Panc1 (cell line): Measurements from ENCODE around the gene MORC4. TPM values are rescaled to one million over a fixed set of nuclear protein-coding genes. Genes with fewer than 3 reads are reported as not detected.

Source experiments
- ATAC-seq: fragments of 200-7000 bp; cut with Tn5 transposase; 2 replicates; pipeline ENCODE4 v1.9.1; 2020; ENCODE audit warnings: mild to moderate bottlenecking, moderate library complexity
- BruUV-seq: library from RNA; stranded (reverse); fragments of 400-500 nt; replicated peaks from 2 replicates; lab custom pipeline; 2021; lab: Mats Ljungman, UMichigan
- CTCF ChIA-PET: fragments of 300-600 bp; sonication (Branson Sonifier 250); formaldehyde crosslinking; loops from one replicate; lab custom pipeline; 2022; ENCODE audit warnings: antibody characterized with exemption; lab: Charles Lee
- POLR2A ChIA-PET: fragments of 300-600 bp; sonication (Branson Sonifier 250); formaldehyde crosslinking; loops from one replicate; lab custom pipeline; 2022; ENCODE audit warnings: antibody characterized with exemption; lab: Charles Lee
- DNase-seq: peaks from one replicate; pipeline ENCODE4 v3.0.0-alpha.2; 2010; ENCODE audit warnings: low read depth, low spot score
- H3K27ac ChIP-seq: 2 replicates; pipeline ENCODE4 v1.5.1; 2011; ENCODE audit warnings: mild to moderate bottlenecking, low read length, inconsistent platforms
- H3K27me3 ChIP-seq: fragments of 200-500 bp; sonication (Bioruptor generic); 2 replicates; pipeline ENCODE4 v1.6.0; 2014; ENCODE audit warnings: low read length, inconsistent platforms; ENCODE audit not compliant: control insufficient read depth, insufficient read depth
- H3K36me3 ChIP-seq: fragments of 200-500 bp; sonication (Bioruptor generic); 2 replicates; pipeline ENCODE4 v1.5.1; 2014; ENCODE audit warnings: inconsistent platforms, mild to moderate bottlenecking, low read length, moderate library complexity; ENCODE audit not compliant: control insufficient read depth, insufficient read depth
- H3K4me1 ChIP-seq: 2 replicates; pipeline ENCODE4 v1.5.1; 2011; ENCODE audit warnings: inconsistent platforms, mild to moderate bottlenecking, low read length, moderate library complexity; ENCODE audit not compliant: control insufficient read depth, insufficient read depth
- H3K4me3 ChIP-seq, 2 experiments: 2 replicates each; pipeline ENCODE4 v1.5.1; 2011 to 2012; ENCODE audit warnings: low read depth in 2 of 2, low read length in 2 of 2, mild to moderate bottlenecking in 2 of 2, inconsistent platforms in 1 of 2, moderate library complexity in 1 of 2
- H3K9me3 ChIP-seq: fragments of 200-500 bp; sonication (Bioruptor generic); 2 replicates; pipeline ENCODE4 v1.5.1; 2014; ENCODE audit warnings: low read depth, mild to moderate bottlenecking, inconsistent platforms, low read length, moderate library complexity; ENCODE audit not compliant: control insufficient read depth, insufficient read depth
- POLR2AphosphoS5 ChIP-seq: IDR thresholded peaks from 2 replicates; pipeline ENCODE4 v1.6.1; 2012; ENCODE audit warnings: mild to moderate bottlenecking, low read depth, low read length, moderate library complexity
- SIN3A ChIP-seq: IDR thresholded peaks from 2 replicates; pipeline ENCODE4 v1.6.1; 2012; ENCODE audit warnings: low read depth, mild to moderate bottlenecking, low read length, moderate library complexity, borderline replicate concordance; ENCODE audit not compliant: insufficient read depth
- TCF7L2 ChIP-seq: IDR thresholded peaks from 2 replicates; pipeline ENCODE4 v1.6.1; 2011; ENCODE audit warnings: mild to moderate bottlenecking, low read depth, low read length, inconsistent platforms
- in situ Hi-C: cut with HindIII; loops from 2 replicates; pipeline ENCODE4 v1.10.0; 2016; ENCODE audit warnings: low sequenced_read_pairs, low pct_unique_long_range_greater_than_20kb
- intact Hi-C: fragments of 100-400 bp; cut with micrococcal nuclease; formaldehyde crosslinking; loops from one replicate; pipeline ENCODE4 v1.10.0; 2022; ENCODE audit not compliant: unreplicated experiment
- total RNA-seq: library from RNA; stranded (reverse); gene quantifications from one replicate; pipeline ENCODE4 v1.2.1, GENCODE V29; 2021; ENCODE audit not compliant: unreplicated experiment
- TF ChIP-seq, protein P1 (sequence below), 2 experiments: IDR thresholded peaks; 2 replicates each; pipeline ENCODE4 v1.6.1; 2011 to 2012; ENCODE audit warnings: low read depth in 2 of 2, control low read depth in 1 of 2, low read length in 1 of 2, mild to moderate bottlenecking in 1 of 2, moderate library complexity in 1 of 2; ENCODE audit not compliant: insufficient read depth in 1 of 2
- TF ChIP-seq, protein P2 (sequence below): fragments of 450-650 bp; IDR thresholded peaks from 2 replicates; pipeline ENCODE4 v1.5.1; 2017; ENCODE audit warnings: mild to moderate bottlenecking

Gene MORC4
- total RNA-seq, 1 experiment from 2014 or later = 7.4 TPM

- ATAC-seq (no peak), DNase-seq (no peak)
- intact Hi-C loops (no loop called here), in situ Hi-C loops (no loop called here)
- CTCF ChIA-PET = no interaction called here
- Histone ChIP-seq H3K4me3 (no peak overlapping the region), H3K27me3 (no peaks in the 10 kb centered on the region), H3K27ac (no peak overlapping the region), H3K36me3 (no peaks in the 10 kb centered on the region), H3K9me3 (no peaks in the 10 kb centered on the region), H3K4me1 (peaks cover 19% of the 10 kb centered on the region)
- TF ChIP-seq, protein P1, sequence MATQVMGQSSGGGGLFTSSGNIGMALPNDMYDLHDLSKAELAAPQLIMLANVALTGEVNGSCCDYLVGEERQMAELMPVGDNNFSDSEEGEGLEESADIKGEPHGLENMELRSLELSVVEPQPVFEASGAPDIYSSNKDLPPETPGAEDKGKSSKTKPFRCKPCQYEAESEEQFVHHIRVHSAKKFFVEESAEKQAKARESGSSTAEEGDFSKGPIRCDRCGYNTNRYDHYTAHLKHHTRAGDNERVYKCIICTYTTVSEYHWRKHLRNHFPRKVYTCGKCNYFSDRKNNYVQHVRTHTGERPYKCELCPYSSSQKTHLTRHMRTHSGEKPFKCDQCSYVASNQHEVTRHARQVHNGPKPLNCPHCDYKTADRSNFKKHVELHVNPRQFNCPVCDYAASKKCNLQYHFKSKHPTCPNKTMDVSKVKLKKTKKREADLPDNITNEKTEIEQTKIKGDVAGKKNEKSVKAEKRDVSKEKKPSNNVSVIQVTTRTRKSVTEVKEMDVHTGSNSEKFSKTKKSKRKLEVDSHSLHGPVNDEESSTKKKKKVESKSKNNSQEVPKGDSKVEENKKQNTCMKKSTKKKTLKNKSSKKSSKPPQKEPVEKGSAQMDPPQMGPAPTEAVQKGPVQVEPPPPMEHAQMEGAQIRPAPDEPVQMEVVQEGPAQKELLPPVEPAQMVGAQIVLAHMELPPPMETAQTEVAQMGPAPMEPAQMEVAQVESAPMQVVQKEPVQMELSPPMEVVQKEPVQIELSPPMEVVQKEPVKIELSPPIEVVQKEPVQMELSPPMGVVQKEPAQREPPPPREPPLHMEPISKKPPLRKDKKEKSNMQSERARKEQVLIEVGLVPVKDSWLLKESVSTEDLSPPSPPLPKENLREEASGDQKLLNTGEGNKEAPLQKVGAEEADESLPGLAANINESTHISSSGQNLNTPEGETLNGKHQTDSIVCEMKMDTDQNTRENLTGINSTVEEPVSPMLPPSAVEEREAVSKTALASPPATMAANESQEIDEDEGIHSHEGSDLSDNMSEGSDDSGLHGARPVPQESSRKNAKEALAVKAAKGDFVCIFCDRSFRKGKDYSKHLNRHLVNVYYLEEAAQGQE (IDR thresholded peaks at IDR 0.05; ENCODE audit: insufficient read depth in 1 of 2, low read depth in 2 of 2, low read length in 1 of 2) = no peak
- TF ChIP-seq TCF7L2 (no peak), SIN3A (no peak), POLR2AphosphoS5 (no peak)
- TF ChIP-seq, protein P2, sequence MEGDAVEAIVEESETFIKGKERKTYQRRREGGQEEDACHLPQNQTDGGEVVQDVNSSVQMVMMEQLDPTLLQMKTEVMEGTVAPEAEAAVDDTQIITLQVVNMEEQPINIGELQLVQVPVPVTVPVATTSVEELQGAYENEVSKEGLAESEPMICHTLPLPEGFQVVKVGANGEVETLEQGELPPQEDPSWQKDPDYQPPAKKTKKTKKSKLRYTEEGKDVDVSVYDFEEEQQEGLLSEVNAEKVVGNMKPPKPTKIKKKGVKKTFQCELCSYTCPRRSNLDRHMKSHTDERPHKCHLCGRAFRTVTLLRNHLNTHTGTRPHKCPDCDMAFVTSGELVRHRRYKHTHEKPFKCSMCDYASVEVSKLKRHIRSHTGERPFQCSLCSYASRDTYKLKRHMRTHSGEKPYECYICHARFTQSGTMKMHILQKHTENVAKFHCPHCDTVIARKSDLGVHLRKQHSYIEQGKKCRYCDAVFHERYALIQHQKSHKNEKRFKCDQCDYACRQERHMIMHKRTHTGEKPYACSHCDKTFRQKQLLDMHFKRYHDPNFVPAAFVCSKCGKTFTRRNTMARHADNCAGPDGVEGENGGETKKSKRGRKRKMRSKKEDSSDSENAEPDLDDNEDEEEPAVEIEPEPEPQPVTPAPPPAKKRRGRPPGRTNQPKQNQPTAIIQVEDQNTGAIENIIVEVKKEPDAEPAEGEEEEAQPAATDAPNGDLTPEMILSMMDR = no peak
- BruUV-seq = no TSS peak
- POLR2A ChIA-PET = no interaction called here
These were observed 108.1 kb downstream of the MORC4 start for GRCh38 chrX:106891762-106892460.

Other genes starting within 250 kb of the MORC4 start
- 8.9 TPM for gene TBC1D8B, start 197.5 kb downstream of the MORC4 start, total RNA-seq
- gene RIPPLY1, start 96.9 kb downstream of the MORC4 start, total RNA-seq = not detected
- 0.10 TPM for gene CLDN2, start 79.8 kb downstream of the MORC4 start, total RNA-seq
- gene RBM41, start 118.6 kb upstream of the MORC4 start, total RNA-seq = 15.1 TPM
- gene NUP62CL, start 206.2 kb upstream of the MORC4 start, total RNA-seq = 1.1 TPM
- gene DNAAF6, start 206.4 kb upstream of the MORC4 start, total RNA-seq = not detected